Measurements from ENCODE around the gene COL21A1.

COL21A1 gene

DNA sequence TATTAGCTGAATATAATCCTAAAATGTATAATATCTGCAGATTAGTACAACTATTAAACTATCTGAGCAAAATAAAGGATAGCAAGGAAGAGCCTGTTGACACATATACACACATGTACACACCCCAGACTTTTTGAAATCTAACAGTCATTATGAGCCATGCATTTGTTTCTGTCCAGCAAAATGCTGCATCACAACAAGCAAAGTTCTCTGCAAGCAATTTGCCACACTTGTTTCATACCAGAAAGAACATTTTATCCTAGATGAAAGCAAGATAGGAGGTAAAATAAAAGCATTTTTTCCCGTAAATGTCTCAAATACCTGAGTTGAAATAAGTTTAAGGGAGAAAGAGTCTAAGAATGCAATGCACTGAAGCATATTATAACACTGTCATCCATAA, 145.2 kb downstream of the COL21A1 start:
- DNase-seq: no peak

GRCh38 chr6:56101141-56101553, 146.2 kb downstream of the COL21A1 start:
- no peak for DNase-seq

DNA sequence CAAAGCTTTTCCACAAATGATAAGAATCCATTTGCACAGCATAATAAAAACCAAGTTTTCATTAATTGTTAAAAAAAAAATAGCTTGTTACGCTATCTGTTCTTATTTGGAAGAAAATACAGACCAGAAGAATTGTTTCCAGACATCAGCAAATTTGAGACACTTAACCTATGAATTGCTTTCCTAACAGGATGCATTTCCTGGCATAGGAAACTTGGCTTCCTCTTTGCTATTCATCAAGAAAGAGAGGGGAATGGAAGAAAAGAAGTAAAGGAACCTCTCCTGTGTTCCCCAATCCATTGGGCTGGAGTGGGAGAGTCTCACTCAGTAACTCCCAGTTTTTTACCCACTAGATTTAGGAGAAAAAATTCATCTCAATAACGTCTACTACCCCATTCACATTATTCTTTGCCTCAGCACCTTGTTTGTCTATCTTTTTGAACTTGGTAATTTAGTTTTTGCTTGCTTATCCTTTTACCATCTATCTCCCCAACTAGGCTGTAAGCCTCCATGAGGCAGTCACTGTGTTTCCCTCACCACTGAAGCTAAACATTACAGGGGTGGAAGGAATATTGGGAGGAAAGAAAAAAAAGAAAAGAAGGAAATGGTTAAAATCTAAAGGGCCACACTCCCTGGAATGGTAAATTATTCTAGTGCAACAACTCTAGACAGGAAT, 150.3 kb downstream of the COL21A1 start:
- no peak for DNase-seq

DNA sequence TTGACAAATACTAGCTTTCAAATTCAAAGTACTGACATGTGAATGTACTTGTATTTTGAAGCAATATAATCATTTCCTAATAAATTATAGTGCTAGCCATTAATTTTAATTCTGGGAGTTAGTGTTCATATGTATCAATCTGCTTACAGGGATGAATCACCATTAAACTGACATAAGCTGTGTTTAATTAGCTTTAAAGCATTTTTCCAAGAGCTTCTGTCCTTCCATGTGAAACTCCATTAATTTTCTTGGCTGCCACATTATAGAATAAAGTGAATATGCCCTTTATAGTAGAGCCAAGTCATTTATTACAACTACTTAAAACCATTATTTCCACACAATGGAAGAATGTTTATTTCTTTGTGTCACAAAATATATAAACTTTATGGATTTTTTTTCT, 150.8 kb downstream of the COL21A1 start:
- no peak for DNase-seq

GRCh38 chr6:56093776-56094175, 153.6 kb downstream of the COL21A1 start:
- DNase-seq: no peak

- no peak for DNase-seq
Measured at GRCh38 chr6:56091159-56091869, 156.1 kb downstream of the COL21A1 start.

- DNase-seq: no peak
Measured at GRCh38 chr6:56088641-56089040, 158.7 kb downstream of the COL21A1 start.

GRCh38 chr6:56087421-56087820, 160.0 kb downstream of the COL21A1 start:
- DNase-seq: no peak

DNA sequence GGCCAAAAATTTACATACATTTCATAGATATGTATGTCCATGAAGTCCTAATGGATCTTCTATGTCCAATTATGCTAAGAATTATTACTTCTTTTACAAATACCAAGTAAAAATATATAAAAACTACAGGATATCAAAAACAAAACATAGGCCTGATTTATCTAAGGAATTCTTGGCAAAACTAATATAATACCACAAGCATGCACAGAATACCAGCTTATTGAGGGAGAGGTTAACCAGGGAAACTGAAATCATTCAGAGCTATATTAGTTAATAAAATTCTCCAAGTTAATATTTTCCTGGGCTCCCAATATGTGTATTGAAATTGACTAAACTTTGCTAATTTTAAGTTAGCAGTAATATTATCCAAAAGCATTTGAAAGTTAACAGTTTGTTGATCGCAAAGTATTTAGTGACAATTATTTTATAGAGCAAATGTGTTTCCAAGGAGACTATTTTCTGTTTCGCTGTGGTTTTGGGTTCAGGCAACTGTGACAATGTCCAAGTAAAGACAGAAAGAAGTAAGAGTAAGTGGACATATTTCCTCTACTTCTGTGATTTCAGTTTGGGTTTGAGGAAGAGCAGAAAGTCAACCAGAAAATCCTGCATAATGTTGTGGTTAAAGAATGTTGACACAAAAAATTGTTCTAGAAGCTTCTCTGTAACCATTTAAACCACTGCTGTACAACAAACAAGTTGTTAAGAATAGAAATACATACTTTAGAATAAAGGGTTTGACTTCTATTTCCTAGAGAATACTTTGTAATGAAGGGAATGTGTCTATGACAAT, 167.4 kb downstream of the COL21A1 start:
- DNase-seq: no peak

DNA sequence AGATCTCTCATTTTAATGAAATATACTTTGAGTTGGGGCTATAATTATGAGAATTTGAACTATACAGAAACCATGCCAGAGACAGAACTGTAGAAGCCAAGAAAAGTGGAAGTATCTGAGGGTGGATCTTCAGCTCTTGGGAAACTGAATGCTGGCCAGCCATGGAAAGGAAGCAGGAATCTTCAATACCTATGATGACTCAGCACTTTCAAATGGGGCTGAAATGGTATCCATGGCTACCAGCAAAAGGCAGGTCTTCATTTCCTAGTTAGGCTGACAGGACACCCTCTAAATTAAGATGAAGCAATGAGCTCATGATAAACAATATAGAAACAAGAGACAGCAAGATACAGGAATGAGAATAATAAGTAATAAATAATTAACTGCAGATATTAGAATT, 171.3 kb downstream of the COL21A1 start:
- DNase-seq: no peak

DNA sequence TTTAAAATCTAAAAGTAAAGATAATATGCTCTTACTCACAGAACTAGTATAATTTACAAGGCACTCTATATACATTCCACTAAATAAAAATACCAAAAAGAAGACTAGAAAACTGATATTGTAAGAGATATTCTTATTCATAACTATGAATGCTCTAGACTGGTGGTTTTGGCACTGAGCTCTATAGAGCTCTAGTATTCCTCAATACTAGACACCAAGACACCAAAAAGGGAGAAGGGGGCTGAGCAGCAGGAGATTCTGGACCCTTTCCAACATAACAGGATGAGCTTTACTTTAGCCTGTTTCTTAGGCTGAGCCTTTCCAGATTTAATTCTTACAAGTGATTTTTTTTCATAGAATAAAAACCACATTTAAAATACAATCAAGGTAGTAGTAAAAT, 173.6 kb downstream of the COL21A1 start:
- no peak for DNase-seq

DNA sequence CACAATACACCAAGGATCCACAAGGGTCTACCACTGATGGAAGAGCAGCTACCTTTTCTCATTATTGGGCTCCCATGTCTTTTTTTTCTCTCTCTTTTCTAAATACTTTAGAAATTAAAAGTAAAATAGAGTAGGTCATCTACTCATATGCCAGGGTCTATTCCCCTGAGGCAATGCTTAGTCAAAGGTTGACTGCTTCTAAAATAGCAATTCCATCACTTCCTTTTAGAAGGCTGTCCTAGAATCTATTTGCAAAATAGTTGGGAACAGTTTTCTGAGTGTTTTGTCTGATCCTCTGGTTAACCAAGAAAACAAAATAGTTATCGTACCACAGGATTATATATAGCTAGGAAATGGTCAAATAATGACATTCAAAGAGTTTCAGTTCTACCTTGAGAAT, 174.1 kb downstream of the COL21A1 start:
- DNase-seq: no peak

DNA sequence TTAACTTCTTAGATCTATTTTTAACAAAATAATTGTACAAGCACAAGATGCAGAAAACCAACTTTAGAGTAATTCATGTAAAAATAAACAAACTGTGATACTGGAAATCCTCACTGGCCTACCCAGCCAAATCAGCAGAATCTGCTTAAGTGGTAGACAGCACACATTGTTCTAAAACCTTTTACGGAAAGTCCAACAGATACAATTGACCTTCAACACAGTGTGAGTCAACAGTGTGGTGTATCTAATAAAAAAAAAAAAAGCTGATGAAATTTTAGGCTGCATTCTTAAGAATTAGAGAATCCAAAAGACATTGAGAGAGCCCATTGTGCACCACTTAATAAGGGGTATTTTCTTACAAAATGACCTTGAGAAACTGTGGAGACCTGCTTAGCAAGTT, 174.5 kb downstream of the COL21A1 start:
- DNase-seq: no peak

- DNase-seq: no peak
Measured at GRCh38 chr6:56065408-56065807, 182.0 kb downstream of the COL21A1 start.

- no peak for DNase-seq
Measured at GRCh38 chr6:56062836-56063235, 184.5 kb downstream of the COL21A1 start.

- DNase-seq: no peak
Measured at GRCh38 chr6:56058636-56059035, 188.7 kb downstream of the COL21A1 start.

DNA sequence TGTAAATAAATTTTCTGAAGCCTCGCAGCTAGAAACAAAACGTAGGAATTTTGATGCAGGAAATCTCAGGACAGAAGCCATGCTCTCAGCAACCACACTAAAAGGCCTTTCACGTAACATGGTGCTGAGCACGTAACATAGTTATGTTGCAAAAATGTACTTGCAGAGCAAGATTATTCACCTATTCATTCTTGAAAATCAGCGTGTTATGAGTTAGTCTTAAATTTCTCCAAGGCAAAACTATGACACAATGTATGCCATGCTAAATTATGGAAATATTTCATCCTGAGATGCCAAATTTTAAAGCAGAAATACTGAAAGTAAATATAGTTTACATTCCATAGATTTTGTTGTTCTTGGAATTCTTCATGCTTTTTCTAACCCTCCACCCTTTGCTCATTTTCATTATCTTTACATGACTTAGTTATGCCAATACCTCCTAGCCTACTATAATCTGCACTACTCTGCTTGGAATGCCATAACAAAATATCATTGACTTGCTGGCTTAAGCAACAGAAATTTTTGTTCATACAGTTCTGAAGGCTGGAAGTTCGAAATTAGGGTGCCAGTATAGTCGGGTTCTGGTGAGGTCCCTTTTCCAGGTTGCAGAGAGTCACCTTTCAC, 192.2 kb downstream of the COL21A1 start:
- no peak for DNase-seq

- DNase-seq: no peak
Measured at GRCh38 chr6:56051202-56051598, 196.2 kb downstream of the COL21A1 start.

DNA sequence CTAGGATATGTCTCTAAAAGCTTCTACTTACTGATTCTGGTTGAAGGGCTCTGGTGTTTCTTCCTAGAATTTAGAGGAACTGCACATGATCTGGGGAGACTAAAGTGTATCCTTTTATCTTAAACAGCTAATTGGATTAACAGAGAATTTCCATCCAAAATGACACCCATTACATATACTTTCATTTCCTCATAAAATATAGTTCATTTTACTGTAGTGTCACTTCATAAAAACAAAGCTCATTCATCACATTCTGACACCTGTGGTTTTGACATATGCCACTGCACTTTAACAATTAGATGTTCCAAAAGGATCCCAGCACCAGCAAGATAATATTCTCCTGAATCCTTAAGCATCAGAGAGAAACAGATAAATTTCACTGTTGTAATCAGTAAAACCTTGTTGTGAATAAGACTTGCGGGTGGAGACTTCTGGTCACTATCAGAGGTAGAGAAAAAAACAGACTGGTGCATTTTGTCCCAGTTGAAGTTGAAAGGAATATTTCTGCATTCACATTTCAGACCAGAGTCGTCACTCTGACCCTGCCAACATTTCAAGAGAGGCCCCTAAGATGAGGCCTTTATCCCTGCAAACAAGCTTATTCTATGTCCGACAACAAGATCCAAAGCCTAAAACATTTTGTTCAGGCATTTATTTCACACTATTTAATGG, 196.7 kb downstream of the COL21A1 start:
- no peak for DNase-seq

DNA sequence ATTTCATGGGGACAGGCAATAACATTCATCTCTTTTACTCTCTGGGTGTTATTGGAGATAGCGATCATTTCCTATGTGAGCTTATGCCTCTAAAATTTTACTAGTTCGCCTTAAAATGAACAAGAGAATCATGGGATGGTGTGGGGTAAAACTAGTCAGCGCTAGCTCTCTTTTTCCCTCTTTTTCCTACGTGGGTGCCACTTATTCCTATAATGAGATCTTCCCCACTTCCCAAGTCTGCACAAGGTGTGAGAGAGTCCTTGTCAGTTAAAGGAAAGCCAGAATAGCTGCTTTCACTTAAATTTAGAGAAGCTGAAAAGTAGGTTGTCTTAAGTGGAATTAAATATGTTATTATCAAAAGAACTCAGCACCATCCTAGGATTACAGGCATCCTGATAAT, 198.8 kb downstream of the COL21A1 start:
- no peak for DNase-seq

DNA sequence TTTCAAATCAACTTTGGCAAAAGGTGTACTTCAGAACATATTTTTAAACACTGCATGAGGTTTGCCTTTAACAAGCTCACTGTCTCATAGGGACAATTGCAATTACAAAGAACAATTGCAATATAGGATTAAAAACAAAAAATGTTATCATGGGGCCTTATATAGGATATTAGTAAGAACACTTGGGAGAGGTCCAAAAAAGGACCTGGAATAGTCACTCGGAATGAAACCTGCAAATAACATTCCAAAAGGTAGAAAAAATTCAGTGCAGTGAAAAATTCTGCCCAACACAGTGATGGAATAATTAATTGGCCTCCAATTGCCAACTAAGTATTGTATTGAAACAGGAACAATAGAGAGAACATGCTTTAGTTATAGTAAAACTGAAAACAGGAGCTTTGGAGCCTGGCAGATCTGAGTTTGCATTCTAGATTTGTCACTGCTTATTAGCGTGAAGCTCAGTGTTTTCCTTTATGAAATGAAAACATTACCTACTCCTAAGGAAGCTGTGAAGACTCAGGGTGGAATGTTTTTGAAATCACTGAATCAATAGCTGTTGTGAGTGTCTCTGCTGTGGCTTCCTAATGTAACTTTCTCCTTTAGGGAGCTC, 199.3 kb downstream of the COL21A1 start:
- no peak for DNase-seq

- DNase-seq: no peak
Measured at GRCh38 chr6:56046576-56046975, 200.8 kb downstream of the COL21A1 start.

- no peak for DNase-seq
Measured at GRCh38 chr6:56043761-56044160, 203.6 kb downstream of the COL21A1 start.

Measured in activated CD8-positive, alpha-beta memory T cell treated with anti-CD3 and anti-CD28 coated beads, Interleukin-2, amount 50 U/mL, for 48 hours (primary cell).